Measurements from ENCODE around the gene TCHH.
"Not testable (repeated sequence)": the region's sequence is repeated elsewhere in the genome, so short reads cannot be mapped to it uniquely, and the experiment has no call there.

TCHH gene

GRCh38 chr1:152086760-152087159 is 28.5 kb downstream of the TCHH start:
- H3K27ac ChIP-seq (ENCODE audit: low read depth, low read length), result no peak overlapping the region
- H3K9me3 ChIP-seq (ENCODE audit: insufficient read depth, low read length), result no peaks in the 10 kb centered on the region
- H3K9ac ChIP-seq (ENCODE audit: low read length), result no peak overlapping the region
- H3K36me3 ChIP-seq (ENCODE audit: low read length), result no peaks in the 10 kb centered on the region
- TF ChIP-seq, protein P1, sequence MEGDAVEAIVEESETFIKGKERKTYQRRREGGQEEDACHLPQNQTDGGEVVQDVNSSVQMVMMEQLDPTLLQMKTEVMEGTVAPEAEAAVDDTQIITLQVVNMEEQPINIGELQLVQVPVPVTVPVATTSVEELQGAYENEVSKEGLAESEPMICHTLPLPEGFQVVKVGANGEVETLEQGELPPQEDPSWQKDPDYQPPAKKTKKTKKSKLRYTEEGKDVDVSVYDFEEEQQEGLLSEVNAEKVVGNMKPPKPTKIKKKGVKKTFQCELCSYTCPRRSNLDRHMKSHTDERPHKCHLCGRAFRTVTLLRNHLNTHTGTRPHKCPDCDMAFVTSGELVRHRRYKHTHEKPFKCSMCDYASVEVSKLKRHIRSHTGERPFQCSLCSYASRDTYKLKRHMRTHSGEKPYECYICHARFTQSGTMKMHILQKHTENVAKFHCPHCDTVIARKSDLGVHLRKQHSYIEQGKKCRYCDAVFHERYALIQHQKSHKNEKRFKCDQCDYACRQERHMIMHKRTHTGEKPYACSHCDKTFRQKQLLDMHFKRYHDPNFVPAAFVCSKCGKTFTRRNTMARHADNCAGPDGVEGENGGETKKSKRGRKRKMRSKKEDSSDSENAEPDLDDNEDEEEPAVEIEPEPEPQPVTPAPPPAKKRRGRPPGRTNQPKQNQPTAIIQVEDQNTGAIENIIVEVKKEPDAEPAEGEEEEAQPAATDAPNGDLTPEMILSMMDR (IDR thresholded peaks at IDR 0.05; ENCODE audit: insufficient read depth, low read length, poor library complexity, severe bottlenecking), result no peak
- TF ChIP-seq EZH2phosphoT487 (conservative IDR thresholded peaks at IDR 0.05; ENCODE audit: low read length), result no peak
- no peaks in the 10 kb centered on the region for H3F3A ChIP-seq (ENCODE audit: insufficient read depth)
- H4K20me1 ChIP-seq (ENCODE audit: low read depth, low read length), result no peaks in the 10 kb centered on the region
- H3K27me3 ChIP-seq (ENCODE audit: low read length), result no peaks in the 10 kb centered on the region
- no peak overlapping the region for H3K4me3 ChIP-seq (ENCODE audit: insufficient read depth, low read length, poor library complexity, severe bottlenecking)
- no peak overlapping the region for H3K4me2 ChIP-seq (ENCODE audit: low read depth, low read length, poor library complexity, severe bottlenecking)
- H3K79me2 ChIP-seq (ENCODE audit: insufficient read depth, low read length), result no peaks in the 10 kb centered on the region
- no peak overlapping the region for H2AFZ ChIP-seq (ENCODE audit: low read depth, low read length, severe bottlenecking)
- H3K9me2 ChIP-seq (replicated peaks; ENCODE audit: insufficient read depth, low read length), result no peaks in the 10 kb centered on the region

DNA sequence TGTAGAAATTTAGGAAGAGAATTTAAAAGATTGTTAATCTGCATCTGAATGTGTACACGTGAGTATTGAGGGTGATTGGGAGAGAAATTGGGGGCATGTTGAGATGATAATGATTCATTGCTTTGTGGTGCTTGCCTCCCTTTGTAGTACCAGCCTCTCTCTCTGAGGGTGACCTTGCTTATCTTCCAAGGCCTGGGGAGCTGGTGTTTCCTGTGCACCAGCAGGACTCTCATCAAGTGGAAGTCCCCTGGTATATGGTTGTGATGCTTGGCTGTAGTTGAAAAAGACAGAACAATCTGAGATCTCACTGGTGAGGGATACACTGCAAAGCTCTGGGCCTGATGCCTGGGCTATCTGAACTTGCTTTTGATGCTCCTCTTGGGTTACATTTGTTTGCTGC is 30.4 kb downstream of the TCHH start:
- no peak overlapping the region for H2AFZ ChIP-seq (ENCODE audit: low read depth, low read length, severe bottlenecking)
- no peaks in the 10 kb centered on the region for H3K36me3 ChIP-seq (ENCODE audit: low read length)

GRCh38 chr1:152081026-152081425 is 34.2 kb downstream of the TCHH start:
- H2AFZ ChIP-seq (ENCODE audit: low read depth, low read length, severe bottlenecking); H3K27me3 ChIP-seq (ENCODE audit: low read length); H3K9me3 ChIP-seq (ENCODE audit: insufficient read depth, low read length); H3K27ac ChIP-seq (ENCODE audit: low read depth, low read length); H3K36me3 ChIP-seq (ENCODE audit: low read length); H3K9ac ChIP-seq (ENCODE audit: low read length); H3K79me2 ChIP-seq (ENCODE audit: insufficient read depth, low read length); H4K20me1 ChIP-seq (ENCODE audit: low read depth, low read length); H3K9me2 ChIP-seq (replicated peaks; ENCODE audit: insufficient read depth, low read length); H3K4me2 ChIP-seq (ENCODE audit: low read depth, low read length, poor library complexity, severe bottlenecking); H3K4me3 ChIP-seq (ENCODE audit: insufficient read depth, low read length, poor library complexity, severe bottlenecking); H3F3A ChIP-seq (ENCODE audit: insufficient read depth): not testable (repeated sequence)

More for the DNA sequence above, 30.4 kb downstream of the TCHH start:
- no peak overlapping the region for H3K9ac ChIP-seq (ENCODE audit: low read length)
- H3K9me3 ChIP-seq (ENCODE audit: insufficient read depth, low read length), result no peaks in the 10 kb centered on the region
- H3K27me3 ChIP-seq (ENCODE audit: low read length), result no peaks in the 10 kb centered on the region
- H3K27ac ChIP-seq (ENCODE audit: low read depth, low read length), result no peak overlapping the region
- H3F3A ChIP-seq (ENCODE audit: insufficient read depth), result no peaks in the 10 kb centered on the region
- no peaks in the 10 kb centered on the region for H3K9me2 ChIP-seq (replicated peaks; ENCODE audit: insufficient read depth, low read length)
- TF ChIP-seq, protein P1 (IDR thresholded peaks at IDR 0.05; ENCODE audit: insufficient read depth, low read length, poor library complexity, severe bottlenecking), result no peak
- no peak for TF ChIP-seq EZH2phosphoT487 (conservative IDR thresholded peaks at IDR 0.05; ENCODE audit: low read length)
- H3K4me3 ChIP-seq (ENCODE audit: insufficient read depth, low read length, poor library complexity, severe bottlenecking), result no peak overlapping the region
- no peak overlapping the region for H3K4me2 ChIP-seq (ENCODE audit: low read depth, low read length, poor library complexity, severe bottlenecking)
- no peaks in the 10 kb centered on the region for H3K79me2 ChIP-seq (ENCODE audit: insufficient read depth, low read length)
- no peaks in the 10 kb centered on the region for H4K20me1 ChIP-seq (ENCODE audit: low read depth, low read length)

DNA sequence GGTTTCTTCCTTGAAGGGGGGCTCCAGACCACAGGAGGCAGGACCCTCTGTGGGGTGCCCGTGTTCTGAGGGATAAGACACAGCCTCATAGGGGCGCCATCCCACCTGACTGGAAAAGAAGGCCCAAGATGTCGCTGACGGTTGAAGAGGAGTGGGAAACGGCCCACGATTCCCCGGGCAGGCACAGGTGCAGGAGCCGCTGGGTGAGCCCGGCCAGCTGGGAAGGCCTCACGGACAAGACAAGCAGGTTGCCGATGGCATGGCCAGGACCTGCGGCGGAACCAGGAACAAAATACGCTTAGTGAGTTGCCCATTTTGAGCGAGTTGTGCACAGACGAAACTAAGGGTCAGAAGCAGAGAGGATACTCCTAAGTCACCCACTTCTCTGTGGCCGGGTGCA is 34.8 kb downstream of the TCHH start:
- H3K9ac ChIP-seq (ENCODE audit: low read length); H3K9me2 ChIP-seq (replicated peaks; ENCODE audit: insufficient read depth, low read length); H3F3A ChIP-seq (ENCODE audit: insufficient read depth); H2AFZ ChIP-seq (ENCODE audit: low read depth, low read length, severe bottlenecking); H3K4me3 ChIP-seq (ENCODE audit: insufficient read depth, low read length, poor library complexity, severe bottlenecking); H4K20me1 ChIP-seq (ENCODE audit: low read depth, low read length); H3K4me2 ChIP-seq (ENCODE audit: low read depth, low read length, poor library complexity, severe bottlenecking); H3K27ac ChIP-seq (ENCODE audit: low read depth, low read length); H3K79me2 ChIP-seq (ENCODE audit: insufficient read depth, low read length); H3K36me3 ChIP-seq (ENCODE audit: low read length); H3K9me3 ChIP-seq (ENCODE audit: insufficient read depth, low read length); H3K27me3 ChIP-seq (ENCODE audit: low read length): not testable (repeated sequence)
